Skeletal muscle satellite cell (primary cell): ENCODE results near the gene GORASP2.
"Not testable (repeated sequence)": the region's sequence is repeated elsewhere in the genome, so short reads cannot be mapped to it uniquely, and the experiment has no call there.

Experiments
- H3K27me3 ChIP-seq: 2 replicates; pipeline ENCODE4 v1.7.0; 2013; ENCODE audit warnings: low read length; ENCODE audit not compliant: control insufficient read depth, insufficient read depth
- H3K36me3 ChIP-seq: 2 replicates; pipeline ENCODE4 v1.7.0; 2013; ENCODE audit warnings: mild to moderate bottlenecking, control low read depth, low read length; ENCODE audit not compliant: insufficient read depth
- H3K4me1 ChIP-seq: 2 replicates; pipeline ENCODE4 v1.7.0; 2013; ENCODE audit warnings: low read length; ENCODE audit not compliant: control insufficient read depth, insufficient read depth
- H3K4me2 ChIP-seq: 2 replicates; pipeline ENCODE4 v1.7.0; 2013; ENCODE audit warnings: mild to moderate bottlenecking, low read length
- H3K4me3 ChIP-seq: 2 replicates; pipeline ENCODE4 v1.7.0; 2013; ENCODE audit warnings: low read length
- H3K9ac ChIP-seq: 2 replicates; pipeline ENCODE4 v1.7.0; 2013; ENCODE audit warnings: mild to moderate bottlenecking, low read depth, low read length, moderate library complexity
- H3K9me3 ChIP-seq: replicated peaks from 2 replicates; pipeline ENCODE4 v1.7.0; 2013; ENCODE audit warnings: mild to moderate bottlenecking, control low read depth, low read length

Gene GORASP2

GRCh38 chr2:170896622-170897021 lies 32.4 kb upstream of the GORASP2 start:
- H3K27me3 ChIP-seq: no peaks in the 10 kb centered on the region
- H3K9me3 ChIP-seq: no peaks in the 10 kb centered on the region
- no peak overlapping the region for H3K4me3 ChIP-seq
- no peaks in the 10 kb centered on the region for H3K36me3 ChIP-seq
- H3K4me2 ChIP-seq: no peak overlapping the region
- no peak overlapping the region for H3K9ac ChIP-seq
- H3K4me1 ChIP-seq: peaks cover 12% of the 10 kb centered on the region

DNA sequence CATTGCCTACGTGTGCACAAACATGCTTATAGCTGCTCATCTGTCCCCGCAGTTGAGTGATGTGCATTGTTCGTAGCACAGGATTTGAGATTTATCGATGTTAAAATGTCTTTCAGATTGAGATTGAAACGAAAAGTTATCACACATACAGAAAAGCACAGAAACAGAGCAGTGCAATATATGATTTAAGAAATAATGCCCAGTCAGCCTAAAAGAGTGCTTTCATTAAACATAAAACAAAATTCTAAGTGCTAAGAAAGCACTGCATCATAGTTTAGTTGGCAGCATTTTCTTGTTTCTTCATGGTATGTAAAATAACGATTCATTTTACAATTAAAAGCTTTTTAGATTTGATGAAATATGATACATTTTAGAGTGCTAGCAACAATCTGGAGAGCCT lies 31.9 kb upstream of the GORASP2 start:
- Histone ChIP-seq H3K36me3 (no peaks in the 10 kb centered on the region), H3K4me3 (no peak overlapping the region), H3K9me3 (no peaks in the 10 kb centered on the region), H3K27me3 (no peaks in the 10 kb centered on the region), H3K9ac (no peak overlapping the region), H3K4me2 (no peak overlapping the region), H3K4me1 (peaks cover 12% of the 10 kb centered on the region)

DNA sequence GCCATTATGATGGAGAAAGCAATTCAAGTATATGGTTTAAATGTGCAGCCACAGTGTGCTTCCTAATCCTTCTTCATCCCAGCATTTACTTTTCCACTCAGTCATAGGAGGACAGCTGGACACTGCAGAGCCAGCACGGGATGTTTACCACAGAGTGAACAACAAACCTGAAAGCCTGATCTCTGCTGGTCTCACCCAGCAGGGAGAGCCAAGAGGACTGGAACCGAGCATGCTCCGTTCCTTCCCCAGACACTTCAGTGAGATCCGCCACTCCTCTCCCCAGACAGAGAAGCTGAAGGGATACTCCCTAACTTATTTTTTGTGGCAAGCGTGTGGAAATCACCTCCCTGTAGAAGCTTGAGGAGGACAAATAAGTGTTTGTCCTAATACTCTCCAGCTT lies 23.2 kb upstream of the GORASP2 start:
- no peak overlapping the region for H3K4me2 ChIP-seq
- H3K27me3 ChIP-seq: peaks cover 18% of the 10 kb centered on the region
- H3K9me3 ChIP-seq: no peaks in the 10 kb centered on the region
- H3K36me3 ChIP-seq: no peaks in the 10 kb centered on the region
- H3K4me3 ChIP-seq: no peak overlapping the region
- no peak overlapping the region for H3K9ac ChIP-seq
- no peaks in the 10 kb centered on the region for H3K4me1 ChIP-seq

GRCh38 chr2:170911314-170911889 lies 17.7 kb upstream of the GORASP2 start:
- H3K4me1 ChIP-seq: no peaks in the 10 kb centered on the region
- H3K4me3 ChIP-seq: no peak overlapping the region
- H3K36me3 ChIP-seq: no peaks in the 10 kb centered on the region
- peaks cover 6% of the 10 kb centered on the region for H3K27me3 ChIP-seq
- H3K4me2 ChIP-seq: no peak overlapping the region
- peaks cover 4% of the 10 kb centered on the region for H3K9me3 ChIP-seq
- H3K9ac ChIP-seq: no peak overlapping the region

- H3K4me1 ChIP-seq, H3K4me2 ChIP-seq: not testable (repeated sequence)
- peaks cover 13% of the 10 kb centered on the region for H3K9me3 ChIP-seq
Observed at GRCh38 chr2:170914994-170915666, 13.9 kb upstream of the GORASP2 start.

DNA sequence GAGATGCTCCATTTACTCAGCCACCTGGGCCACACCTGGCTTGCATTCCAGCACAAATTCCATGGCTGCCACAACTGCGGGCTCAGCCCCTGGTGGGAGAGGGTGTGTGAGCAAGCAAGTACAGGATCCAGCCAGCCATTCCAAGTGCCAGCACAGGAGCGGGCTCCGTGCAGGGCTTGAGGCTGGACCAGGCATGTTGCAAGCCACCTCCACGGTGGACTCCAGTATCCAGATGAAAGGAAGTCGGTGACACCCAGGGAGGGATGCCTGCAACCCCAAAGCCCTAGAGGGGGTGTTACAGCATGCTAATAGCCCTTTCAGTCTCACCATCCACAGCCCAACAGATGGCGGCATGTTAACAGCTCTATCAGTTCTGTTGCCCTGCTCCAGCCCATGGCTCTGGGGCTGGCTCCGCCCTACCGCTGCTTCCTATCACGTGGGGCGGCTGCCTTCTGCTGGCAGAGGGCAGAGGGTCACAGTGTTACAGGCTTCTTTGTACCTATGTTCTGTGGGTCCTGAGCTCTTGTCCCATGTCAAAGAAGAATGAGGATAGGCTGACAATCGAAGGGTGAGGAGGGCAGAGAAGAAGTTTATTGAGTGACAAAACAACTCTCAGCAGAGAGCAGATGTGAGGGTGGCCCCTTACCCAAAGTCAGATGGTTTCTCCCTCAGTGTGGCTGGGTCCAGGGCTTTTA lies 11.7 kb upstream of the GORASP2 start:
- no peaks in the 10 kb centered on the region for H3K27me3 ChIP-seq
- H3K4me2 ChIP-seq: no peak overlapping the region
- H3K9me3 ChIP-seq: peaks cover 9% of the 10 kb centered on the region
- H3K4me3 ChIP-seq: no peak overlapping the region
- H3K9ac ChIP-seq: no peak overlapping the region
- no peaks in the 10 kb centered on the region for H3K36me3 ChIP-seq
- no peaks in the 10 kb centered on the region for H3K4me1 ChIP-seq

More at GRCh38 chr2:170914994-170915666, 13.9 kb upstream of the GORASP2 start:
- not testable (repeated sequence) for H3K4me3 ChIP-seq, H3K27me3 ChIP-seq, H3K9ac ChIP-seq, H3K36me3 ChIP-seq

GRCh38 chr2:170917957-170918356 lies 11.1 kb upstream of the GORASP2 start:
- H3K4me2 ChIP-seq: no peak overlapping the region
- peaks cover 9% of the 10 kb centered on the region for H3K9me3 ChIP-seq
- H3K36me3 ChIP-seq: no peaks in the 10 kb centered on the region
- no peaks in the 10 kb centered on the region for H3K27me3 ChIP-seq
- no peaks in the 10 kb centered on the region for H3K4me1 ChIP-seq
- H3K9ac ChIP-seq: no peak overlapping the region
- no peak overlapping the region for H3K4me3 ChIP-seq

GRCh38 chr2:170921873-170922272 lies 7.2 kb upstream of the GORASP2 start:
- H3K9ac ChIP-seq, H3K36me3 ChIP-seq, H3K4me2 ChIP-seq, H3K27me3 ChIP-seq, H3K4me3 ChIP-seq, H3K4me1 ChIP-seq: not testable (repeated sequence)
- peaks cover 16% of the 10 kb centered on the region for H3K9me3 ChIP-seq

GRCh38 chr2:170922634-170923494 lies 6.2 kb upstream of the GORASP2 start:
- Histone ChIP-seq H3K4me1 (no peaks in the 10 kb centered on the region), H3K27me3 (no peaks in the 10 kb centered on the region), H3K9ac (no peak overlapping the region), H3K4me2 (no peak overlapping the region), H3K4me3 (no peak overlapping the region), H3K9me3 (peaks cover 7% of the 10 kb centered on the region), H3K36me3 (no peaks in the 10 kb centered on the region)

GRCh38 chr2:170923799-170924198 lies 5.3 kb upstream of the GORASP2 start:
- H3K4me2 ChIP-seq: no peak overlapping the region
- H3K9ac ChIP-seq: no peak overlapping the region
- H3K9me3 ChIP-seq: peaks cover 7% of the 10 kb centered on the region
- H3K4me3 ChIP-seq: no peak overlapping the region
- no peaks in the 10 kb centered on the region for H3K36me3 ChIP-seq
- peaks cover 7% of the 10 kb centered on the region for H3K4me1 ChIP-seq
- no peaks in the 10 kb centered on the region for H3K27me3 ChIP-seq

DNA sequence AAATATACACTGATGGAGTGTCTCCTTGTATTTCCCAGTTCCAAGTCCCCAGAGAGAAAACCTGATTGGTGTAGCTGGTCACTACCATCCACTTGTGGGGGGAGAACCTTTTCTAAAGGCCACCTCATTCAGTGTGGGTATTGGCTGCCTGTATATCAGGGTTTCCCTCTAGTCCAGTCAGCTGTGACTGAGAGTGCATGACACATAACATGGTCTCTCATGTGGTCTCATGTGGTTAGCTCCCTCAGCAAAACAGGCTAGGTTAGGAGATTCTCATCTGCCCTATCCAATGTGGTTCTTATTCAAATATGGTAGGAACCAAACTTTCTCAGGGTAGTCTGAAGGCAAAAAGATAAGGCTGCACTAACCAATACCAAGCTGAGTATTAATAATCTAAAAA lies 4.1 kb upstream of the GORASP2 start:
- Histone ChIP-seq H3K4me2 (no peak overlapping the region), H3K4me1 (peaks cover 7% of the 10 kb centered on the region), H3K9ac (no peak overlapping the region), H3K36me3 (no peaks in the 10 kb centered on the region), H3K27me3 (no peaks in the 10 kb centered on the region), H3K4me3 (no peak overlapping the region), H3K9me3 (peaks cover 7% of the 10 kb centered on the region)
